GM12878 (cell line): ENCODE data around the gene ICE1. TPM values are rescaled to one million over a fixed set of nuclear protein-coding genes. Genes with fewer than 3 reads are reported as not detected.

Experiments used
- ATAC-seq: fragments of 200-7000 bp; cut with Tn5 transposase; 3 replicates; pipeline ENCODE4 v1.9.1; 2020; ENCODE audit warnings: mild to moderate bottlenecking, moderate library complexity
- BruUV-seq: library from RNA; stranded (reverse); fragments of 400-500 nt; replicated peaks from 2 replicates; lab custom pipeline; 2021; lab: Mats Ljungman, UMichigan
- CTCF ChIA-PET: fragments of 300-600 bp; sonication (Branson Sonifier 250); formaldehyde crosslinking; extraction: SDS; loops from one replicate; lab custom pipeline; 2021; ENCODE audit warnings: inconsistent platforms; lab: Yijun Ruan, JAX
- POLR2A ChIA-PET: fragments of 350-600 bp; formaldehyde crosslinking; extraction: SDS; loops from one replicate; lab custom pipeline; 2021; ENCODE audit warnings: inconsistent platforms; lab: Charles Lee
- RAD21 ChIA-PET: fragments of 300-600 bp; sonication (Branson Sonifier 250); formaldehyde crosslinking; loops from one replicate; lab custom pipeline; 2023; ENCODE audit warnings: antibody characterized with exemption; ENCODE audit not compliant: unreplicated experiment; lab: Charles Lee
- SMC1A ChIA-PET: fragments of 300-600 bp; sonication (Branson Sonifier 250); formaldehyde crosslinking; loops from one replicate; lab custom pipeline; 2023; ENCODE audit not compliant: unreplicated experiment, uncharacterized antibody; lab: Charles Lee
- DNase-seq: peaks from one replicate; pipeline ENCODE4 v3.0.0-alpha.2; 2011; ENCODE audit warnings: low read depth, low spot score
- FAIRE-seq: peaks from 3 replicates; lab custom pipeline; 2011; peaks lifted over from hg19 to GRCh38; lab: Jason Lieb, UNC
- H2AFZ ChIP-seq: 2 replicates; pipeline ENCODE4 v1.6.0; 2011; ENCODE audit warnings: low read depth, low read length, control low read depth; ENCODE audit not compliant: control insufficient read depth
- H3K27ac ChIP-seq: 2 replicates; pipeline ENCODE4 v1.5.1; 2011; ENCODE audit warnings: control low read depth; ENCODE audit not compliant: control insufficient read depth, insufficient read depth
- H3K27me3 ChIP-seq, 2 experiments: replicated peaks in 1 of 2; 2 replicates each; pipeline versions ENCODE4 v1.6.0 to v1.6.1; 2011; ENCODE audit warnings: low read length in 1 of 2; ENCODE audit not compliant: control insufficient read depth in 2 of 2, insufficient read depth in 2 of 2
- H3K36me3 ChIP-seq, 2 experiments: 2 replicates each; pipeline ENCODE4 v1.5.1; 2011; ENCODE audit warnings: low read length in 1 of 2; ENCODE audit not compliant: control insufficient read depth in 2 of 2, insufficient read depth in 2 of 2
- H3K4me1 ChIP-seq: 2 replicates; pipeline ENCODE4 v1.6.1; 2011; ENCODE audit warnings: mild to moderate bottlenecking, low read length, moderate library complexity, mixed read lengths; ENCODE audit not compliant: control insufficient read depth, insufficient read depth
- H3K4me2 ChIP-seq: 2 replicates; pipeline ENCODE4 v1.6.0; 2011; ENCODE audit warnings: control low read depth; ENCODE audit not compliant: control insufficient read depth, insufficient read depth
- H3K4me3 ChIP-seq: fragments of 200-600 bp; sonication (generic); 2 replicates; pipeline ENCODE4 v1.5.1; 2016
- H3K79me2 ChIP-seq: 2 replicates; pipeline ENCODE4 v1.6.0; 2011; ENCODE audit warnings: low read length; ENCODE audit not compliant: control insufficient read depth, insufficient read depth
- H3K9ac ChIP-seq: 2 replicates; pipeline ENCODE4 v1.8.0; 2011; ENCODE audit warnings: low read length, control low read depth, mixed read lengths; ENCODE audit not compliant: control insufficient read depth, insufficient read depth
- H3K9me3 ChIP-seq: replicated peaks from 3 replicates; pipeline ENCODE4 v1.5.1; 2011; ENCODE audit warnings: mild to moderate bottlenecking, low read length; ENCODE audit not compliant: control insufficient read depth, insufficient read depth
- H4K20me1 ChIP-seq: 2 replicates; pipeline ENCODE4 v1.6.0; 2011; ENCODE audit not compliant: control insufficient read depth, insufficient read depth
- ATF7 ChIP-seq: fragments of 450-650 bp; IDR thresholded peaks from 2 replicates; pipeline ENCODE4 v1.6.1; 2016; ENCODE audit warnings: low read depth, mild to moderate bottlenecking
- E4F1 ChIP-seq: fragments of 450-650 bp; IDR thresholded peaks from 2 replicates; pipeline ENCODE4 v1.6.1; 2018; ENCODE audit warnings: borderline replicate concordance, mild to moderate bottlenecking; ENCODE audit not compliant: partially characterized antibody
- KAT2A ChIP-seq: conservative IDR thresholded peaks from 2 replicates; pipeline ENCODE4 v1.6.1; 2011; ENCODE audit warnings: low read depth, low read length; ENCODE audit not compliant: control insufficient read depth
- NBN ChIP-seq: fragments of 450-650 bp; IDR thresholded peaks from 2 replicates; pipeline ENCODE4 v1.6.1; 2016
- NFXL1 ChIP-seq: fragments of 450-650 bp; IDR thresholded peaks from 2 replicates; pipeline ENCODE4 v1.6.1; 2017; ENCODE audit warnings: antibody characterized with exemption, mild to moderate bottlenecking, borderline replicate concordance
- PAX8 ChIP-seq: fragments of 450-650 bp; IDR thresholded peaks from 2 replicates; pipeline ENCODE4 v1.6.1; 2017; ENCODE audit warnings: mild to moderate bottlenecking, moderate library complexity
- POLR2A ChIP-seq: IDR thresholded peaks from 2 replicates; pipeline ENCODE4 v1.6.1; 2011; ENCODE audit warnings: low read depth, mild to moderate bottlenecking, low read length
- RAD21 ChIP-seq: IDR thresholded peaks from 2 replicates; pipeline ENCODE4 v1.6.1; 2011; ENCODE audit warnings: mild to moderate bottlenecking, low read depth, low read length, moderate library complexity; ENCODE audit not compliant: insufficient read depth
- SREBF1 ChIP-seq: IDR thresholded peaks from 2 replicates; pipeline ENCODE4 v1.6.1; 2012; ENCODE audit warnings: mild to moderate bottlenecking, low read length
- TAF1 ChIP-seq: IDR thresholded peaks from 2 replicates; pipeline ENCODE4 v1.6.1; 2011; ENCODE audit warnings: mild to moderate bottlenecking, low read depth, low read length, borderline replicate concordance
- ZBTB4 ChIP-seq: fragments of 450-650 bp; formaldehyde crosslinking; IDR thresholded peaks from 2 replicates; pipeline ENCODE4 v1.4.0; 2022; ENCODE audit warnings: mild to moderate bottlenecking, moderate library complexity
- ZBTB40 ChIP-seq: fragments of 450-650 bp; IDR thresholded peaks from 2 replicates; pipeline ENCODE4 v1.6.1; 2016; ENCODE audit warnings: mild to moderate bottlenecking, moderate library complexity, borderline replicate concordance
- ZNF217 ChIP-seq: fragments of 450-650 bp; IDR thresholded peaks from 2 replicates; pipeline ENCODE4 v1.6.1; 2017; ENCODE audit warnings: antibody characterized with exemption, mild to moderate bottlenecking
- ZSCAN29 ChIP-seq: fragments of 450-650 bp; IDR thresholded peaks from 2 replicates; pipeline ENCODE4 v1.6.1; 2017; ENCODE audit warnings: mild to moderate bottlenecking, moderate library complexity
- in situ Hi-C: fragments of 300-500 bp; cut with MboI; formaldehyde crosslinking; loops from 9 replicates; pipeline ENCODE4 v1.14.3; 2018; ENCODE audit warnings: mixed read lengths
- intact Hi-C: fragments of 100-400 bp; cut with micrococcal nuclease; formaldehyde crosslinking; loops from one replicate; pipeline ENCODE4 v1.14.2; 2022; ENCODE audit not compliant: unreplicated experiment
- polyA plus RNA-seq, 11 experiments: library from polyadenylated mRNA; depleted of rRNA in 4 of 11; unstranded in 6 of 11; stranded (reverse) in 5 of 11; fragments of >200 nt; fragmentation: Nextera tagmentation in 4 of 11; fragmentation: Illumina TruSeq in 1 of 11; extraction: Ambion mirVana in 4 of 11; extraction: Trizol in 1 of 11; gene quantifications; 1 replicate in 1 of 11; 2 replicates in 10 of 11; pipeline versions ENCODE4 v1.2.1 to v1.2.3, GENCODE V29; 2011 to 2016; ENCODE audit warnings: inconsistent platforms in 2 of 11, missing spikeins in 2 of 11, low read depth in 1 of 11
- total RNA-seq, 4 experiments: library from RNA; depleted of rRNA in 3 of 4; stranded (reverse); fragments of >200 nt in 3 of 4; fragmentation: Illumina TruSeq in 1 of 4; extraction: Trizol in 1 of 4; gene quantifications; 2 replicates each; pipeline versions ENCODE4 v1.2.1 to v1.2.3, GENCODE V29; 2013 to 2021

The ICE1 gene
- total and polyA plus RNA-seq, 10 of the 15 experiments (the other 5 are each of a cell fraction or from before 2014, with no cell fraction given): 3.8 to 31.4 (median 18.9) TPM

- TF ChIP-seq ZBTB40 (no peak), ZSCAN29 (no peak)
Observed at GRCh38 chr5:5467737-5468136, 45.3 kb downstream of the ICE1 start (continued).

- H2AFZ ChIP-seq: no peak overlapping the region
- TF ChIP-seq PAX8: no peak
- no peak for TF ChIP-seq NBN
- TF ChIP-seq RAD21: no peak
- no peak for TF ChIP-seq KAT2A
- no peak for TF ChIP-seq ATF7
- no peak for TF ChIP-seq NFXL1
- no peak for TF ChIP-seq E4F1
- TF ChIP-seq ZBTB4 (CRISPR knock-in tag): no peak
- TF ChIP-seq POLR2A: no peak
- TF ChIP-seq ZNF217: no peak
- no peak for TF ChIP-seq TAF1
- TF ChIP-seq SREBF1: no peak
Observed at GRCh38 chr5:5470933-5471332, 48.5 kb downstream of the ICE1 start.

More at GRCh38 chr5:5470933-5471332, 48.5 kb downstream of the ICE1 start:
- no peaks in the 10 kb centered on the region for H4K20me1 ChIP-seq
- H3K27me3 ChIP-seq: no peaks in the 10 kb centered on the region
- H3K4me2 ChIP-seq: no peak overlapping the region
- DNase-seq (no peak), ATAC-seq (no peak), FAIRE-seq (no peak)
- H3K27ac ChIP-seq: no peak overlapping the region
- ChIA-PET POLR2A (no interaction called here), CTCF (no interaction called here), SMC1A (no interaction called here), RAD21 (interaction anchor here (0.6 kb wide), 2 partner anchors 19 to 24 kb away, joined by 3 to 4 read pairs; no protein-coding TSS in a partner anchor)
- intact Hi-C loops: no loop called here
- H3K4me3 ChIP-seq: no peak overlapping the region
- no peak overlapping the region for H3K9ac ChIP-seq
- H3K4me1 ChIP-seq: no peaks in the 10 kb centered on the region
- peaks cover 2 to 14% of the 10 kb centered on the region in 2 experiments for H3K36me3 ChIP-seq
- no TSS peak for BruUV-seq
- in situ Hi-C loops: no loop called here
- H3K9me3 ChIP-seq: no peaks in the 10 kb centered on the region
- H3K79me2 ChIP-seq: no peaks in the 10 kb centered on the region
